GM19023 (cell line): Measurements from ENCODE around the gene MYO9B.

ENCODE experiments used
- ATAC-seq: cut with Tn5 transposase; IDR thresholded peaks from one replicate; pipeline ENCODE4 v1.9.1; 2021; ENCODE audit warnings: mild to moderate bottlenecking, moderate library complexity; ENCODE audit not compliant: unreplicated experiment

Gene MYO9B

DNA sequence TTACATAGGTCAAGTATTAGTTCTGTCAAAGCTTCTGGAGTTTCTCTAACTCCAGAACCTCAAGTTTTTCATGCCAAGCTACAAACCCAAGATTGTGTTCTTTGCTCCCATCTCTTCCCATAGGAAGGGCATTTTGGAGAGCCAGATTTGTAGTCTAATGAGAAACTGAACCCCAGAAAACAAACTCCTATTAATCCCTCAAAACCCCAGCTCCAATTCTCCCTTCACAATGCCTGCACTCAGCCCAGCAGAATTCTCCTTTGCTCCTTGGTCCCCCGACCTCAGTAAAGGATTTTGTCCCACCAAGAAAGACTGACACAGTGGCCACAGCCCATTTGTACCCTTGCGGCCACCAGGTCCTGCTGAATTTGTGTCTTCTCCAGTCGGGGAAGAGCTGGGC, 180.6 kb downstream of the MYO9B start:
- ATAC-seq, result no peak

DNA sequence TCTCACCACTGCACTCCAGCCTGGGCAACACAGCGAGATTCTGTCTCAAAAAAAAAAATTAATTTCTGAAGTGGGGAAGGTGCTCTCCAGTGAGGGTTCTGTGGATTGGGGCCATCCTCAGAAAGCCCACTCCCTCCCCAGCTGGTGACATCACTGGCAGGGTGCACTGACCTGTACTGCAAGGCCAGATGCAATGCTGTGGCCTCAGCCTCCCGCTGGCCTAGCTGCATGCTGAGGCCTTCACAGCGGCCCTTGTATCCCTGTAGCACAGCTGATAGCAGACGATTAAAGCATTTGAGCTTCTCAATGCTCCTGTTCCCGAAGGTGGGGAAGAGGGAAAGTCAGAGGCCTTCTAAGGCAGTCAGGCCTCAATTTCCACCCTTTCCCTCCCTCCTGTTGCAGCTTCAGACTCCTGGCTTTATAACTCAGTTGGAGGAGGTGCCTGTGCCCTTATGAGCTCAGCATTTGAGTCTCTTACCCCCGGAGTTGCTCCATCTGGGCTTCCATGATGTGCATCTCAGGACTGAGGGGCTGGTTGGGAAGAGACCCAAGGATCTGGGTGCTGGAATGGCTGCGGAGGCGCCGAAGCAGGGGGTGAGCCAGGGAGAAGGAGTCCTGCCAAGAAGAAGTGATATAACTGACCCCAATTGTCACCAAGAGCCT, 183.7 kb downstream of the MYO9B start:
- ATAC-seq, result no peak

DNA sequence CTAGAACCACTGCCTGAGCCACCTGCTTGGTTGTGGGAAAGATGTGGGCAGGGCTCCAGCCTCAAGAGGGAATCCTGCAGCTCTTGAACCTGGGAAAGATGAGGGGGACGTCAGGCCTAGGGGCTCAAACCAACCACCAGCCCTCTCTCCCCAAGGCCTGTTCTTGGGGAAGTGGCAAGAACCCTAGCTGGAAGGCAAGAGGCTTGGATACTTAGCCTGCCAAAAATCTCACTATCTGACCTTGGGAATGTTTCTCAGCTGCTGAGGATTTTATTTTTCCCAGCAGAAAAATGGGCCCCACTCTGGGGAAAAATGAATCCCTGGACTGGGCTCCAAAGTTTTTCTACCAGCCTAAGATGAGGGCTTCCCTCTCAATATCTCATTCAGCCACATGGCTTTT, 184.4 kb downstream of the MYO9B start:
- ATAC-seq, result no peak

DNA sequence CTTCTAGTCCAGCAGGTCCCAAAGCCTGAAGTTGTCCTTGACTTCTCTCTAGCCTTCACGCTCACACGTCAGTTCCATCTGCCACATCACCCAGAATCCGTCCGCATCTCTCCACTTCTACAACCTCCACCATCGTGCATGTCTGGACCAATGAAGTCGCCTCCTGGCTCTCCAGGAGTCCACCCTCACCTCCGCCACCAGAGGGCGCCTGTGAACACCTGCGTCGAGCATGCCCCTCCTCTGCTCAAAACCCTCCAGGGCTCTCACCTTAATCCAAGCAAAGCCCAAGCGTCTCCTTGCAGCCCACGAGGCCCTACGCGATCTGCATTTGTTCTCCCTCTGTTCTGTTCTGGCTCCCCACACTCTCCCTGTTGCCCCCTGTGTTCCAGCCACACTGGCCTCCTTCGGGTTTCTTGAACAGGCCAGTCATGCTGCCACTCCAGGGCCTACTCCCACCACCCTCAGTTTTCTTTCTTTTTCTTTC, 185.3 kb downstream of the MYO9B start:
- peak; percentile 72 for ATAC-seq

DNA sequence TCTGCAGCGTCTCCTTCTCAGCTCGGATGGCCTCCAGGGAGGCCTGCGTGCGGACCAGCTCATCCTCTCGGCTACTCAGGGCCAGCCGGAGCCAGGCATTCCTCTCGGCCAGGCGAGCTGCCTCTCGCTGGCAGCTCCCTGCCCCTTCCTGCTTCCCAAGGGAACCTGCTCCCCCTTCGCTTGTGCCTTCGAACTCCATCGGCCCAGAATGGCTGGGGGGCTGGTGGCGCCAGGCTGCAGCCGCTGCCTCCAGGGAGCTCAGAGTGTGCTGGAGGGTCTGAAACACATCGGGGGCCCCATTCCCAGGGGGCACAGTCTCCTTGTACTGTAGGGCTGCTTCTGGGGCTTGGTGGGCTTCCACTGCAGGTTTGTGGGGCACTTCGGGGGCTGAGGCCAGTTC, 187.0 kb downstream of the MYO9B start:
- ATAC-seq, result no peak
